HepG2 (cell line): ENCODE data around the gene ALPK3. TPM values are rescaled to one million over a fixed set of nuclear protein-coding genes. Genes with fewer than 3 reads are reported as not detected.

Experiments used
- AGO1 ChIP-seq: fragments of 200-400 bp; formaldehyde crosslinking; IDR thresholded peaks from 2 replicates; pipeline ENCODE4 v1.6.1; 2017; ENCODE audit warnings: mild to moderate bottlenecking, low read depth, low read length, moderate library complexity; ENCODE audit not compliant: poor library complexity, severe bottlenecking
- ATF7 ChIP-seq, 2 experiments: fragments of 450-650 bp in 1 of 2; sonication (generic) in 1 of 2; formaldehyde crosslinking in 1 of 2; IDR thresholded peaks; 2 replicates each; pipeline versions ENCODE4 v1.4.0 to v1.6.1; 2016 to 2020; ENCODE audit warnings: antibody characterized with exemption in 1 of 2, mild to moderate bottlenecking in 1 of 2, missing genetic modification reagents in 1 of 2
- FOXO1 ChIP-seq: sonication (generic); formaldehyde crosslinking; IDR thresholded peaks from 2 replicates; pipeline ENCODE4 v1.4.0; 2020; ENCODE audit warnings: missing genetic modification reagents
- HDAC1 ChIP-seq: sonication (generic); formaldehyde crosslinking; IDR thresholded peaks from 2 replicates; pipeline ENCODE4 v1.5.1; 2020; ENCODE audit warnings: mild to moderate bottlenecking, missing genetic modification reagents
- HDAC2 ChIP-seq: sonication (generic); formaldehyde crosslinking; IDR thresholded peaks from 2 replicates; pipeline ENCODE4 v1.4.0; 2020; ENCODE audit warnings: missing genetic modification reagents
- KMT2B ChIP-seq: IDR thresholded peaks from 2 replicates; pipeline ENCODE4 v1.6.1; 2016; ENCODE audit warnings: missing genetic modification reagents, missing compliant biosample characterization
- MEF2D ChIP-seq: sonication (generic); formaldehyde crosslinking; IDR thresholded peaks from 2 replicates; pipeline ENCODE4 v1.5.1; 2020; ENCODE audit warnings: mild to moderate bottlenecking, missing genetic modification reagents
- MEIS1 ChIP-seq: sonication (generic); formaldehyde crosslinking; IDR thresholded peaks from 2 replicates; pipeline ENCODE4 v1.9.0; 2021; ENCODE audit warnings: mild to moderate bottlenecking, missing genetic modification reagents, moderate library complexity, borderline replicate concordance
- MXI1 ChIP-seq: IDR thresholded peaks from 3 replicates; pipeline ENCODE4 v1.6.1; 2012; ENCODE audit warnings: low read depth, low read length, inconsistent platforms, borderline replicate concordance
- POLR2G ChIP-seq: fragments of 200-400 bp; formaldehyde crosslinking; IDR thresholded peaks from 2 replicates; pipeline ENCODE4 v1.6.1; 2018; ENCODE audit warnings: mild to moderate bottlenecking, low read depth, low read length, moderate library complexity
- RARA ChIP-seq: IDR thresholded peaks from 2 replicates; pipeline ENCODE4 v1.6.1; 2016; ENCODE audit warnings: missing genetic modification reagents, missing compliant biosample characterization
- RXRA ChIP-seq: sonication (generic); formaldehyde crosslinking; IDR thresholded peaks from 2 replicates; pipeline ENCODE4 v1.5.1; 2020; ENCODE audit warnings: missing genetic modification reagents
- SMYD3 ChIP-seq: sonication (generic); formaldehyde crosslinking; IDR thresholded peaks from 2 replicates; pipeline ENCODE4 v1.8.1; 2023; ENCODE audit warnings: mild to moderate bottlenecking, missing genetic modification reagents
- SNRNP70 ChIP-seq: fragments of 200-400 bp; formaldehyde crosslinking; IDR thresholded peaks from 2 replicates; pipeline ENCODE4 v1.6.1; 2017; ENCODE audit warnings: mild to moderate bottlenecking, low read depth, low read length, moderate library complexity
- YEATS2 ChIP-seq: sonication (generic); formaldehyde crosslinking; IDR thresholded peaks from 2 replicates; pipeline ENCODE4 v1.4.0; 2020; ENCODE audit warnings: missing genetic modification reagents, borderline replicate concordance
- ZNF773 ChIP-seq: sonication (generic); formaldehyde crosslinking; IDR thresholded peaks from 2 replicates; pipeline ENCODE4 v1.4.0; 2020; ENCODE audit warnings: missing genetic modification reagents, borderline replicate concordance
- ZNF883 ChIP-seq: sonication (generic); formaldehyde crosslinking; IDR thresholded peaks from 2 replicates; pipeline ENCODE4 v1.5.1; 2020; ENCODE audit warnings: mild to moderate bottlenecking, missing genetic modification reagents; ENCODE audit errors: not compliant biosample characterization
- polyA plus RNA-seq, 8 experiments: library from polyadenylated mRNA; depleted of rRNA in 3 of 8; stranded (reverse) in 7 of 8; unstranded in 1 of 8; fragments of >200 nt; fragmentation: Illumina TruSeq in 4 of 8; extraction: Trizol in 4 of 8; gene quantifications; 2 replicates each; pipeline versions ENCODE4 v1.2.1 to v1.2.3, GENCODE V29; 2011 to 2016; ENCODE audit warnings: low read depth in 4 of 8, missing spikeins in 1 of 8, mixed read lengths in 1 of 8; ENCODE audit not compliant: insufficient read depth in 1 of 8
- total RNA-seq, 5 experiments: library from RNA; depleted of rRNA; stranded (reverse); fragments of >200 nt; fragmentation: Illumina TruSeq; extraction: Trizol; gene quantifications; 2 replicates each; pipeline ENCODE4 v1.2.3, GENCODE V29; 2016; ENCODE audit warnings: low read depth in 1 of 5
- TF ChIP-seq, protein P1 (sequence below): sonication (generic); formaldehyde crosslinking; IDR thresholded peaks from 2 replicates; pipeline ENCODE4 v1.5.0; 2020; ENCODE audit warnings: missing genetic modification reagents
- TF ChIP-seq, protein P2 (sequence below): IDR thresholded peaks from 2 replicates; pipeline ENCODE4 v1.6.1; 2016; ENCODE audit warnings: low read depth, missing genetic modification reagents, missing compliant biosample characterization
- TF ChIP-seq, protein P3 (sequence below): sonication (generic); formaldehyde crosslinking; IDR thresholded peaks from 2 replicates; pipeline ENCODE4 v1.8.0; 2022; ENCODE audit warnings: missing genetic modification reagents, low read depth, mild to moderate bottlenecking, borderline replicate concordance
- TF ChIP-seq, protein P4 (sequence below): sonication (generic); formaldehyde crosslinking; IDR thresholded peaks from 2 replicates; pipeline ENCODE4 v1.4.0; 2020; ENCODE audit warnings: missing genetic modification reagents, borderline replicate concordance

The ALPK3 gene
- total and polyA plus RNA-seq, 2 of the 13 experiments (the other 11 are each of a cell fraction or from before 2014, with no cell fraction given) = 0.04 to 0.42 TPM

DNA sequence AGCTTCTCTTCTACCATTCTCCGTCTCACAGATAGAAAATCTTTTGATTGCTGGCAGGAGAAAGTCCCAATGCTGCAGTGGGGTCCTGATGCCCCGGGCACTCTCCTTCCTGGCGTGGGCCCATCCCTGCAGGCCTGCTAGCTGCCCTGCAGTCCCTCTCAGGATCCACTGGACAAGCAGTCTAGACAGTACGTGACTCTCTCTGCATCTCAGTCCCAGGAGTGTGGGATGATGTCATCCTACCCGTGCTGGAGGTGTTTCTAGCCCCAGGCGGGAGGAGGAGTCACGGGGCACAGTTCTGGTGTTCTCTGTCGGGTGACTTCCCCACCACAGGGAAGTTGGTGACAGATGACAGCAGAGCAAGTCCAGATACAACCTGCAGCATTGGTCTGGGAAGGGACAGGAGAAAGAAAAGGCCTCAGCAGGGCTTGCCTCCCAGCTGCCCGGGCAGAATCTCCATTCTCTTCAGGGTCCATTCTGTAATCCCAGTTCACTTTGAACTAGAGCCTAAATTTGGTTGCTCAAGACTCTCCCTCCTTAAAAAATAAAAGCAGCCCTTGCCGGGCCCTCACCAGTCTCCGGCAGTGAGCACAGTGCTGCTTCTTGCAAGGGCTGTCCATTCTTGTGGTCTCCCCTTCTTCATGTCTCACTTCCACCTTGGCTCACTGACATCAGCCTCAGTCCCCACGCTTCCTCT, 97.9 kb downstream of the ALPK3 start (continued):
- TF ChIP-seq MEIS1 (CRISPR knock-in tag) = 0 out of 2 replicates have a peak, but pooled peaks have one; percentile 89
- peak; percentile 78 for TF ChIP-seq POLR2G
- TF ChIP-seq, protein P1, sequence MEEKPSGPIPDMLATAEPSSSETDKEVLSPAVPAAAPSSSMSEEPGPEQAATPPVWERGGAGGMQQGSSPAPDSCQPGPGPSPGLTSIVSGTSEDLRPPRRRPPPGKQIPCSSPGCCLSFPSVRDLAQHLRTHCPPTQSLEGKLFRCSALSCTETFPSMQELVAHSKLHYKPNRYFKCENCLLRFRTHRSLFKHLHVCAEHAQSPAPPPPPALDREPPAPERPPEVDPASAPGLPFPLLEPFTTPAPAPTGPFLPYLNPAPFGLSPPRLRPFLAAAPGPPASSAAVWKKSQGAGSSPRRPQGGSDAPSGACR = peak; percentile 81; the same call in 1 of the 2 replicates
- TF ChIP-seq, protein P2, sequence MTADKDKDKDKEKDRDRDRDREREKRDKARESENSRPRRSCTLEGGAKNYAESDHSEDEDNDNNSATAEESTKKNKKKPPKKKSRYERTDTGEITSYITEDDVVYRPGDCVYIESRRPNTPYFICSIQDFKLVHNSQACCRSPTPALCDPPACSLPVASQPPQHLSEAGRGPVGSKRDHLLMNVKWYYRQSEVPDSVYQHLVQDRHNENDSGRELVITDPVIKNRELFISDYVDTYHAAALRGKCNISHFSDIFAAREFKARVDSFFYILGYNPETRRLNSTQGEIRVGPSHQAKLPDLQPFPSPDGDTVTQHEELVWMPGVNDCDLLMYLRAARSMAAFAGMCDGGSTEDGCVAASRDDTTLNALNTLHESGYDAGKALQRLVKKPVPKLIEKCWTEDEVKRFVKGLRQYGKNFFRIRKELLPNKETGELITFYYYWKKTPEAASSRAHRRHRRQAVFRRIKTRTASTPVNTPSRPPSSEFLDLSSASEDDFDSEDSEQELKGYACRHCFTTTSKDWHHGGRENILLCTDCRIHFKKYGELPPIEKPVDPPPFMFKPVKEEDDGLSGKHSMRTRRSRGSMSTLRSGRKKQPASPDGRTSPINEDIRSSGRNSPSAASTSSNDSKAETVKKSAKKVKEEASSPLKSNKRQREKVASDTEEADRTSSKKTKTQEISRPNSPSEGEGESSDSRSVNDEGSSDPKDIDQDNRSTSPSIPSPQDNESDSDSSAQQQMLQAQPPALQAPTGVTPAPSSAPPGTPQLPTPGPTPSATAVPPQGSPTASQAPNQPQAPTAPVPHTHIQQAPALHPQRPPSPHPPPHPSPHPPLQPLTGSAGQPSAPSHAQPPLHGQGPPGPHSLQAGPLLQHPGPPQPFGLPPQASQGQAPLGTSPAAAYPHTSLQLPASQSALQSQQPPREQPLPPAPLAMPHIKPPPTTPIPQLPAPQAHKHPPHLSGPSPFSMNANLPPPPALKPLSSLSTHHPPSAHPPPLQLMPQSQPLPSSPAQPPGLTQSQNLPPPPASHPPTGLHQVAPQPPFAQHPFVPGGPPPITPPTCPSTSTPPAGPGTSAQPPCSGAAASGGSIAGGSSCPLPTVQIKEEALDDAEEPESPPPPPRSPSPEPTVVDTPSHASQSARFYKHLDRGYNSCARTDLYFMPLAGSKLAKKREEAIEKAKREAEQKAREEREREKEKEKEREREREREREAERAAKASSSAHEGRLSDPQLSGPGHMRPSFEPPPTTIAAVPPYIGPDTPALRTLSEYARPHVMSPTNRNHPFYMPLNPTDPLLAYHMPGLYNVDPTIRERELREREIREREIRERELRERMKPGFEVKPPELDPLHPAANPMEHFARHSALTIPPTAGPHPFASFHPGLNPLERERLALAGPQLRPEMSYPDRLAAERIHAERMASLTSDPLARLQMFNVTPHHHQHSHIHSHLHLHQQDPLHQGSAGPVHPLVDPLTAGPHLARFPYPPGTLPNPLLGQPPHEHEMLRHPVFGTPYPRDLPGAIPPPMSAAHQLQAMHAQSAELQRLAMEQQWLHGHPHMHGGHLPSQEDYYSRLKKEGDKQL (CRISPR knock-in tag) = no peak
- TF ChIP-seq HDAC2 = peak; percentile 77
- 0 out of 2 replicates have a peak, but pooled peaks have one; percentile 46 for TF ChIP-seq SMYD3 (CRISPR knock-in tag)
- peak; percentile 63; the same call in 1 of the 2 replicates for TF ChIP-seq YEATS2
- TF ChIP-seq MXI1 = peak; percentile 61; the same call in 1 of the 3 replicates
- TF ChIP-seq ATF7 (IDR thresholded peaks at IDR 0.05) = peak; percentile 96
- peak; percentile 99 for TF ChIP-seq ATF7 (CRISPR knock-in tag; IDR thresholded peaks at IDR 0.05)
- TF ChIP-seq AGO1 = no peak
- TF ChIP-seq, protein P3, sequence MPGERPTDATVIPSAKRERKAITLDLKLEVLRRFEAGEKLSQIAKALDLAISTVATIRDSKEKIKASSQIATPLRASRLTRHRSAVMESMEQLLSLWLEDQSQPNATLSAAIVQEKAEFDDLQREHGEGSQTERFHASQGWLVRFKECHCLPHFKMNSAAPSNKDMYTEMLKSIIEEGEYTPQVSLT (CRISPR knock-in tag) = no peak
- TF ChIP-seq SNRNP70 = no peak
- peak; percentile 49; the same call in 1 of the 2 replicates for TF ChIP-seq KMT2B (CRISPR knock-in tag)
- TF ChIP-seq ZNF773 (CRISPR knock-in tag) = no peak
- TF ChIP-seq FOXO1 (CRISPR knock-in tag) = peak; percentile 52; the same call in 1 of the 2 replicates
- peak; percentile 76 for TF ChIP-seq HDAC1 (CRISPR knock-in tag)
- peak; percentile 40 for TF ChIP-seq ZNF883 (CRISPR knock-in tag)
- TF ChIP-seq MEF2D (CRISPR knock-in tag) = peak; percentile 46; the same call in 1 of the 2 replicates
- TF ChIP-seq RXRA (CRISPR knock-in tag) = peak; percentile 55; the same call in 1 of the 2 replicates
- TF ChIP-seq, protein P4, sequence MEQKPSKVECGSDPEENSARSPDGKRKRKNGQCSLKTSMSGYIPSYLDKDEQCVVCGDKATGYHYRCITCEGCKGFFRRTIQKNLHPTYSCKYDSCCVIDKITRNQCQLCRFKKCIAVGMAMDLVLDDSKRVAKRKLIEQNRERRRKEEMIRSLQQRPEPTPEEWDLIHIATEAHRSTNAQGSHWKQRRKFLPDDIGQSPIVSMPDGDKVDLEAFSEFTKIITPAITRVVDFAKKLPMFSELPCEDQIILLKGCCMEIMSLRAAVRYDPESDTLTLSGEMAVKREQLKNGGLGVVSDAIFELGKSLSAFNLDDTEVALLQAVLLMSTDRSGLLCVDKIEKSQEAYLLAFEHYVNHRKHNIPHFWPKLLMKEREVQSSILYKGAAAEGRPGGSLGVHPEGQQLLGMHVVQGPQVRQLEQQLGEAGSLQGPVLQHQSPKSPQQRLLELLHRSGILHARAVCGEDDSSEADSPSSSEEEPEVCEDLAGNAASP (CRISPR knock-in tag) = peak; percentile 50; the same call in 1 of the 2 replicates
- peak; percentile 82 for TF ChIP-seq RARA (CRISPR knock-in tag)
